ENCODE data around the gene PXDC1.

The PXDC1 gene

GRCh38 chr6:3748208-3749066 lies 3.1 kb downstream of the PXDC1 start:
- H3K4me3 ChIP-seq (ENCODE audit: low read depth, low read length): no peak overlapping the region
- peak; percentile 67 for TF ChIP-seq CTCF (IDR thresholded peaks at IDR 0.05; ENCODE audit: insufficient read depth, low read depth, low read length, missing control alignments)
- DNase-seq (ENCODE audit: low read depth): peak; percentile 53

GRCh38 chr6:3747100-3747737 lies 4.3 kb downstream of the PXDC1 start:
- DNase-seq (ENCODE audit: low read depth): no peak
- no peak overlapping the region for H3K4me3 ChIP-seq (ENCODE audit: low read depth, low read length)
- TF ChIP-seq CTCF (IDR thresholded peaks at IDR 0.05; ENCODE audit: insufficient read depth, low read depth, low read length, missing control alignments): no peak

GRCh38 chr6:3746696-3747095 lies 4.8 kb downstream of the PXDC1 start:
- no peak for DNase-seq (ENCODE audit: low read depth)
- no peak for TF ChIP-seq CTCF (IDR thresholded peaks at IDR 0.05; ENCODE audit: insufficient read depth, low read depth, low read length, missing control alignments)
- H3K4me3 ChIP-seq (ENCODE audit: low read depth, low read length): no peak overlapping the region

- no peak for TF ChIP-seq CTCF (IDR thresholded peaks at IDR 0.05; ENCODE audit: insufficient read depth, low read depth, low read length, missing control alignments)
- DNase-seq (ENCODE audit: low read depth): peak; percentile 58
- H3K4me3 ChIP-seq (ENCODE audit: low read depth, low read length): no peak overlapping the region
Observed at GRCh38 chr6:3746119-3746691, 5.3 kb downstream of the PXDC1 start.

- TF ChIP-seq CTCF (IDR thresholded peaks at IDR 0.05; ENCODE audit: insufficient read depth, low read depth, low read length, missing control alignments): no peak
- DNase-seq (ENCODE audit: low read depth): no peak
- no peak overlapping the region for H3K4me3 ChIP-seq (ENCODE audit: low read depth, low read length)
Observed at GRCh38 chr6:3745566-3746118, 5.9 kb downstream of the PXDC1 start.

GRCh38 chr6:3744901-3745470 lies 6.5 kb downstream of the PXDC1 start:
- no peak for TF ChIP-seq CTCF (IDR thresholded peaks at IDR 0.05; ENCODE audit: insufficient read depth, low read depth, low read length, missing control alignments)
- no peak for DNase-seq (ENCODE audit: low read depth)
- no peak overlapping the region for H3K4me3 ChIP-seq (ENCODE audit: low read depth, low read length)
